HL-60 (cell line): ENCODE results near the gene CLECL1.
"Not testable (repeated sequence)": the region's sequence is repeated elsewhere in the genome, so short reads cannot be mapped to it uniquely, and the experiment has no call there.

Source experiments
- DNase-seq, 2 experiments: peaks; one replicate each; pipeline ENCODE4 v3.0.0-alpha.2; 2010 to 2020; ENCODE audit warnings: low read depth in 1 of 2, low spot score in 1 of 2
- H3K27ac ChIP-seq: fragments of 250-450 bp; sonication (Bioruptor Pico); replicated peaks from 2 replicates; pipeline ENCODE4 v1.5.1; 2020; ENCODE audit warnings: mild to moderate bottlenecking, moderate library complexity
- H3K27me3 ChIP-seq: fragments of 250-450 bp; sonication (Bioruptor Pico); 2 replicates; pipeline ENCODE4 v1.5.1; 2021; ENCODE audit warnings: mild to moderate bottlenecking, moderate library complexity; ENCODE audit not compliant: insufficient read depth, poor library complexity, severe bottlenecking
- H3K4me3 ChIP-seq: replicated peaks from 2 replicates; pipeline ENCODE4 v1.5.1; 2011; ENCODE audit warnings: mild to moderate bottlenecking, control low read depth, low read length; ENCODE audit not compliant: insufficient read depth
- GABPA ChIP-seq: IDR thresholded peaks from 2 replicates; pipeline ENCODE4 v1.6.1; 2012; ENCODE audit warnings: low read depth
- POLR2AphosphoS5 ChIP-seq: IDR thresholded peaks from 2 replicates; pipeline ENCODE4 v1.6.1; 2012; ENCODE audit warnings: low read depth
- SPI1 ChIP-seq: IDR thresholded peaks from 2 replicates; pipeline ENCODE4 v1.6.1; 2012; ENCODE audit warnings: low read depth, mild to moderate bottlenecking, borderline replicate concordance
- TF ChIP-seq, protein P1 (sequence below): IDR thresholded peaks from 2 replicates; pipeline ENCODE4 v1.6.1; 2012; ENCODE audit warnings: low read depth; ENCODE audit not compliant: insufficient replicate concordance
- TF ChIP-seq, protein P2 (sequence below): IDR thresholded peaks from one replicate; pipeline ENCODE4 v1.5.1; 2011; ENCODE audit warnings: low read length, control low read depth, inconsistent platforms; ENCODE audit not compliant: insufficient read depth

The CLECL1 gene

DNA sequence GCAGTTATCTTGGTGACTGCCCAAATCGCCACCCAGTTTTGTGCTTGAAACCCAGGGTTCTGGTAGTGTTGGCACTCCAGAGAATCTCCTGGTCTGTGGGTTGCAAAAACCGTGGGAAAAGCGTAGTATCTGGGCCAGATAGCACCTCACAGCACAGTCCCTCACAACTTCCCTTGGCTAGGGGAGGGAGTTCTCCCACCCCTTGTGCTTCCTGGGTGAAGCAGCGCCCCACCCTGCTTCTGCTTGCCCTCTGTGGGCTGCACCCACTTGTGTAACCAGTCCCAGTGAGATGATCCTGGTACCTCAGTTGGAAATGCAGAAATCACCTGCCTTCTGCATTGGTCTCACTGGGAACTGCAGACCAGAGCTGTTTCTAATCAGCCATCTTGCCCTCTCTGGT is 47.0 kb downstream of the CLECL1 start:
- Histone ChIP-seq H3K4me3 (no peak overlapping the region), H3K27me3 (no peaks in the 10 kb centered on the region), H3K27ac (no peak overlapping the region)
- DNase-seq, result no peak
- no peak for TF ChIP-seq POLR2AphosphoS5
- no peak for TF ChIP-seq GABPA
- no peak for TF ChIP-seq SPI1
- TF ChIP-seq, protein P1, sequence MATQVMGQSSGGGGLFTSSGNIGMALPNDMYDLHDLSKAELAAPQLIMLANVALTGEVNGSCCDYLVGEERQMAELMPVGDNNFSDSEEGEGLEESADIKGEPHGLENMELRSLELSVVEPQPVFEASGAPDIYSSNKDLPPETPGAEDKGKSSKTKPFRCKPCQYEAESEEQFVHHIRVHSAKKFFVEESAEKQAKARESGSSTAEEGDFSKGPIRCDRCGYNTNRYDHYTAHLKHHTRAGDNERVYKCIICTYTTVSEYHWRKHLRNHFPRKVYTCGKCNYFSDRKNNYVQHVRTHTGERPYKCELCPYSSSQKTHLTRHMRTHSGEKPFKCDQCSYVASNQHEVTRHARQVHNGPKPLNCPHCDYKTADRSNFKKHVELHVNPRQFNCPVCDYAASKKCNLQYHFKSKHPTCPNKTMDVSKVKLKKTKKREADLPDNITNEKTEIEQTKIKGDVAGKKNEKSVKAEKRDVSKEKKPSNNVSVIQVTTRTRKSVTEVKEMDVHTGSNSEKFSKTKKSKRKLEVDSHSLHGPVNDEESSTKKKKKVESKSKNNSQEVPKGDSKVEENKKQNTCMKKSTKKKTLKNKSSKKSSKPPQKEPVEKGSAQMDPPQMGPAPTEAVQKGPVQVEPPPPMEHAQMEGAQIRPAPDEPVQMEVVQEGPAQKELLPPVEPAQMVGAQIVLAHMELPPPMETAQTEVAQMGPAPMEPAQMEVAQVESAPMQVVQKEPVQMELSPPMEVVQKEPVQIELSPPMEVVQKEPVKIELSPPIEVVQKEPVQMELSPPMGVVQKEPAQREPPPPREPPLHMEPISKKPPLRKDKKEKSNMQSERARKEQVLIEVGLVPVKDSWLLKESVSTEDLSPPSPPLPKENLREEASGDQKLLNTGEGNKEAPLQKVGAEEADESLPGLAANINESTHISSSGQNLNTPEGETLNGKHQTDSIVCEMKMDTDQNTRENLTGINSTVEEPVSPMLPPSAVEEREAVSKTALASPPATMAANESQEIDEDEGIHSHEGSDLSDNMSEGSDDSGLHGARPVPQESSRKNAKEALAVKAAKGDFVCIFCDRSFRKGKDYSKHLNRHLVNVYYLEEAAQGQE, result no peak
- TF ChIP-seq, protein P2, sequence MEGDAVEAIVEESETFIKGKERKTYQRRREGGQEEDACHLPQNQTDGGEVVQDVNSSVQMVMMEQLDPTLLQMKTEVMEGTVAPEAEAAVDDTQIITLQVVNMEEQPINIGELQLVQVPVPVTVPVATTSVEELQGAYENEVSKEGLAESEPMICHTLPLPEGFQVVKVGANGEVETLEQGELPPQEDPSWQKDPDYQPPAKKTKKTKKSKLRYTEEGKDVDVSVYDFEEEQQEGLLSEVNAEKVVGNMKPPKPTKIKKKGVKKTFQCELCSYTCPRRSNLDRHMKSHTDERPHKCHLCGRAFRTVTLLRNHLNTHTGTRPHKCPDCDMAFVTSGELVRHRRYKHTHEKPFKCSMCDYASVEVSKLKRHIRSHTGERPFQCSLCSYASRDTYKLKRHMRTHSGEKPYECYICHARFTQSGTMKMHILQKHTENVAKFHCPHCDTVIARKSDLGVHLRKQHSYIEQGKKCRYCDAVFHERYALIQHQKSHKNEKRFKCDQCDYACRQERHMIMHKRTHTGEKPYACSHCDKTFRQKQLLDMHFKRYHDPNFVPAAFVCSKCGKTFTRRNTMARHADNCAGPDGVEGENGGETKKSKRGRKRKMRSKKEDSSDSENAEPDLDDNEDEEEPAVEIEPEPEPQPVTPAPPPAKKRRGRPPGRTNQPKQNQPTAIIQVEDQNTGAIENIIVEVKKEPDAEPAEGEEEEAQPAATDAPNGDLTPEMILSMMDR, result no peak

DNA sequence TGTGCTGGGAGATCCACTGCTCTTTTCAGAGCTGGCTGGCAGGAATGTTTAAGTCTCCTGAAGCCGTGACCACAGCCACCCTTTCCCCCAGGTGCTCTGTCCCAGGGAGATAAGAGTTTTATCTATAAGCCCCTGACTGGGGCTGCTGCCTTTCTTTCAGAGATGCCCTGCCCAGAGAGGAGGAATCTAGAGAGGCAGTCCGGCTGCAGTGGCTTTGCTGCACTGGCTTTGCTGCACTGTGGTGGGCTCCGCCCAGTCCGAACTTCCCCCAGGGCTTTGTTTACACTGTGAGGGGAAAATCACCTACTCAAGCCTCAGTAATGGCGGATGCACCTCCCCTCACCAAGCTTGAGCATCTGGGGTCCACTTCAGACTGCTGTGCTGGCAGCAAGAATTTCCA is 47.5 kb downstream of the CLECL1 start:
- H3K4me3 ChIP-seq, DNase-seq, H3K27ac ChIP-seq, H3K27me3 ChIP-seq: not testable (repeated sequence)

DNA sequence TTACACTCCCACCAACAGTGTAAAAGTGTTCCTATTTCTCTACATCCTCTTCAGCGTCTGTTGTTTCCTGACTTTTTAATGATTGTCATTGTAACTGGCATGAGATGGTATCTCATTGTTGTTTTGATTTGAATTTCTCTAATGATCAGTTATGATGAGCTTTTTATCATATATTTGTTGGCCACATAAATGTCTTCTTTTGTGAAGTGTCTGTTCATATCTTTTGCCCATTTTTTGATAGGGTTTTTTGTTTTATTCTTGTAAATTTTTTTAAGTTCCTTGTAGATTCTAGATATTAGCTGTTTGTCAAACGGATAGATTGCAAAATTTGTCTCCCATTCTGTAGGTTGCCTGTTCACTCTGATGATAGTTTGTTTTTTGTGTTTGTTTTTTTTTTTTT is 49.9 kb downstream of the CLECL1 start:
- not testable (repeated sequence) for H3K27ac ChIP-seq, DNase-seq, H3K4me3 ChIP-seq, H3K27me3 ChIP-seq

DNA sequence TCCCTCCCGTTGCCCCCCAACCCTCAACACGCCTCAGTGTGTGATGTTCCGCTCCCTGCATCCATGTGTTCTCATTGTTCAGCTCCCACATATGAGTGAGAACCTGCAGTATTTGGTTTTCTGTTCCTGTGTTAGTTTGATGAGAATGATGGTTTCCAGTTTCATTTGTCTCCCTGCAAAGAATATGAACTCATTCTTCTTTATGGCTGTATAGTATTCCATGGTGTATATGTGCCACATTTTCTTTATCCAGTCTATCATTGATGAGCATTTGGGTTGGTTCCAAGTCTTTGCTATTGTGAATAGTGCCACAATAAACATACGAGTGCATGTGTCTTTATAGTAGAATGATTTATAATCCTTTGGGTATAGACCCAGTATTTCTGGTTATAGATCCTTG is 50.4 kb downstream of the CLECL1 start:
- H3K4me3 ChIP-seq, H3K27me3 ChIP-seq, H3K27ac ChIP-seq, DNase-seq: not testable (repeated sequence)

DNA sequence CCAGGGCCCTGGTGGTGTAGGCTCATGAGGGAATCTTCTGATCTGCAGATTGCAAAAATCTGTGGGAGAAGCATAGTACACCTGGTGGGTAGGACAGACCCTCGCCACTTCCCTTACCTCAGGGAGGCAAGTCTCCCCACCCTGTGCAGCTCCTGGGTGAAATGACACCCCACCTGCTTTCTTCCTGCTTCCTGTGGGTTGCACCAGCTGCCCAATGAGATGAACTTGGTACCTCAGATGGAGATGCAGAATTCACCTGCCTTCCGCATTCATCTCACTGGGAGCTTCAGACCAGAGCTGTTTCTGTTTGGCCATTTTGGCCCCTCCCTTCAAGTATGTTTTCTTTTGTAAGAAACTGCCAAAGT is 58.7 kb downstream of the CLECL1 start:
- TF ChIP-seq, protein P2, result no peak
- TF ChIP-seq SPI1 (no peak), GABPA (no peak), POLR2AphosphoS5 (no peak)
- TF ChIP-seq, protein P1, result no peak
- no peak overlapping the region for H3K27ac ChIP-seq
- H3K27me3 ChIP-seq, result no peaks in the 10 kb centered on the region
- H3K4me3 ChIP-seq, result no peak overlapping the region
- no peak for DNase-seq
